PFSK-1 (cell line): ENCODE results near the gene ATG7.

Experiments
- FOXP2 ChIP-seq: optimal IDR thresholded peaks from 2 replicates; pipeline ENCODE3; 2011; ENCODE audit warnings: borderline replicate concordance, control low read depth, inconsistent platforms; ENCODE audit not compliant: insufficient read depth; ENCODE audit errors: extremely low read length, extremely low read depth
- POLR2AphosphoS5 ChIP-seq: IDR thresholded peaks from 2 replicates; pipeline ENCODE4 v1.6.1; 2012; ENCODE audit warnings: low read depth, mild to moderate bottlenecking, control low read depth, low read length, moderate library complexity
- SIN3A ChIP-seq: IDR thresholded peaks from 2 replicates; pipeline ENCODE4 v1.6.1; 2012; ENCODE audit warnings: mild to moderate bottlenecking, low read length, moderate library complexity, borderline replicate concordance; ENCODE audit not compliant: insufficient read depth
- TAF1 ChIP-seq: IDR thresholded peaks from 2 replicates; pipeline ENCODE4 v1.6.1; 2012; ENCODE audit warnings: low read length, control low read depth, borderline replicate concordance; ENCODE audit not compliant: insufficient read depth
- TF ChIP-seq, protein P1 (sequence below), 2 experiments: IDR thresholded peaks; 2 replicates each; pipeline versions ENCODE4 v1.6.1 to v1.8.0; 2011 to 2012; ENCODE audit warnings: low read depth in 2 of 2, low read length in 2 of 2, control low read depth in 1 of 2, inconsistent platforms in 1 of 2, mild to moderate bottlenecking in 1 of 2, moderate library complexity in 1 of 2; ENCODE audit not compliant: insufficient read depth in 1 of 2

Gene ATG7

DNA sequence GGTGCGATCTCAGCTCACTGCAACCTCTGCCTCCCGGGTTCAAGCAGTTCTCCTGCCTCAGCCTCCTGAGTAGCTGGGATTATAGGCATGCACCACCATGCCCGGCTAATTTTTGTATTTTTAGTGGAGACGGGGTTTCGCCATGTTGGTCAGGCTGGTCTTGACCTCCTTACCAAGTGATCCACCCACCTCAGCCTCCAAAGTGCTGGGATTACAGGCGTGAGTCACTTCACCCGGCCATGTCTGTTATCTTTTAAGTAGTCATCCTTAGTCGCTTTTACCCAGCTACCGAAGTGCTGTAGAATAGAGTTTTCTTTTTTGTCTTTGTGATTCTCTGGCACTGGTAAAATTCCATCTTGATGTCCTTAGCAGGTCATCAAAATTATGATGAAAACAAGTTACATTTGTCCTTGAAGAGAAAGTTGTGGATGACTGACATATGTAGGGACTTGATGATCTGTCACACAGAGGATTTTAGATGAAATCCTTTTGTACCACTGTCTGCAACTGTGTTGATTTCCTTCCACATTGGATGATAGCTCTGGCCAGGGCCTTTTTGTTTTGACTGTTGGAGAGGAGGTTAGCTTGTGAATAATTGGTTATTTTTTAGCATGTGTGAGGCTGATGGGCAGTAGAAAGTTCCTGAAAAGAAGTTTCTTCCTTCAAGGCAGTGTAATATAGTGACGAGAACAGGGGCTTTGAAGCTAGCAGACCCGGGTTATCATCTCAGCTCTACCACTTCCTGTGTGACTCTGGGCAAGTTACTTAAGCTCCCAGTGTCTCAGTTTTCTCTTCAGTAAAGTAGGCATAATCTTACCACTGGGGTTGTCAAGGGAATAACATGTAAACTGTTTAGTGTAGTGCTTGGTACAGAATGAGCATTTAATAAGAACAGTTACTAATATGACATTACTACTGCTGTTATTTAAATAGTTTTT is 18.8 kb downstream of the ATG7 start:
- TF ChIP-seq POLR2AphosphoS5 (no peak), TAF1 (no peak), FOXP2 (no peak), SIN3A (no peak)
- TF ChIP-seq, protein P1, sequence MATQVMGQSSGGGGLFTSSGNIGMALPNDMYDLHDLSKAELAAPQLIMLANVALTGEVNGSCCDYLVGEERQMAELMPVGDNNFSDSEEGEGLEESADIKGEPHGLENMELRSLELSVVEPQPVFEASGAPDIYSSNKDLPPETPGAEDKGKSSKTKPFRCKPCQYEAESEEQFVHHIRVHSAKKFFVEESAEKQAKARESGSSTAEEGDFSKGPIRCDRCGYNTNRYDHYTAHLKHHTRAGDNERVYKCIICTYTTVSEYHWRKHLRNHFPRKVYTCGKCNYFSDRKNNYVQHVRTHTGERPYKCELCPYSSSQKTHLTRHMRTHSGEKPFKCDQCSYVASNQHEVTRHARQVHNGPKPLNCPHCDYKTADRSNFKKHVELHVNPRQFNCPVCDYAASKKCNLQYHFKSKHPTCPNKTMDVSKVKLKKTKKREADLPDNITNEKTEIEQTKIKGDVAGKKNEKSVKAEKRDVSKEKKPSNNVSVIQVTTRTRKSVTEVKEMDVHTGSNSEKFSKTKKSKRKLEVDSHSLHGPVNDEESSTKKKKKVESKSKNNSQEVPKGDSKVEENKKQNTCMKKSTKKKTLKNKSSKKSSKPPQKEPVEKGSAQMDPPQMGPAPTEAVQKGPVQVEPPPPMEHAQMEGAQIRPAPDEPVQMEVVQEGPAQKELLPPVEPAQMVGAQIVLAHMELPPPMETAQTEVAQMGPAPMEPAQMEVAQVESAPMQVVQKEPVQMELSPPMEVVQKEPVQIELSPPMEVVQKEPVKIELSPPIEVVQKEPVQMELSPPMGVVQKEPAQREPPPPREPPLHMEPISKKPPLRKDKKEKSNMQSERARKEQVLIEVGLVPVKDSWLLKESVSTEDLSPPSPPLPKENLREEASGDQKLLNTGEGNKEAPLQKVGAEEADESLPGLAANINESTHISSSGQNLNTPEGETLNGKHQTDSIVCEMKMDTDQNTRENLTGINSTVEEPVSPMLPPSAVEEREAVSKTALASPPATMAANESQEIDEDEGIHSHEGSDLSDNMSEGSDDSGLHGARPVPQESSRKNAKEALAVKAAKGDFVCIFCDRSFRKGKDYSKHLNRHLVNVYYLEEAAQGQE (IDR thresholded peaks at IDR 0.05; ENCODE audit: insufficient read depth in 1 of 2, low read depth in 2 of 2, low read length in 2 of 2), result no peak

DNA sequence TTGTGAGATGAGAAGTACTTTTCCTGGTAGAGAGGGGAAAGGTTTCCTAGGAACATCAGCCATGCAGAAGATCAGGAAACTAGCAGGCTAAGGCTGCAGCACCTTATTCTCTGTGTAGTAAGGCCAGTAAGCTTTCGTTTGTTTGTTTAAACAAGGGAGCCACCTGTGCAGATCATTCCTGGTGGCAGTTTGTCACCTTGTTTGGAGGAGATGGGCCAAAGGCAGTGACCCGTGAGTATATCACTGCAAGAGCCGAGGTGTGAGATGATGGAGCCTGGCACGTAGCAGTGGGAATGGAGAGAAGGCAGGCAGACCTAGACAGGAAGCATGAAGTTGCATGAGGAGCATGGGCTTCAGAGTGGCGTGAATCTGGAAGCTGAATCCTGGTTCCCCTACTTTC is 19.6 kb downstream of the ATG7 start:
- no peak for TF ChIP-seq FOXP2
- TF ChIP-seq POLR2AphosphoS5, result no peak
- no peak for TF ChIP-seq TAF1
- TF ChIP-seq, protein P1 (IDR thresholded peaks at IDR 0.05; ENCODE audit: insufficient read depth in 1 of 2, low read depth in 2 of 2, low read length in 2 of 2), result no peak
- TF ChIP-seq SIN3A, result no peak

DNA sequence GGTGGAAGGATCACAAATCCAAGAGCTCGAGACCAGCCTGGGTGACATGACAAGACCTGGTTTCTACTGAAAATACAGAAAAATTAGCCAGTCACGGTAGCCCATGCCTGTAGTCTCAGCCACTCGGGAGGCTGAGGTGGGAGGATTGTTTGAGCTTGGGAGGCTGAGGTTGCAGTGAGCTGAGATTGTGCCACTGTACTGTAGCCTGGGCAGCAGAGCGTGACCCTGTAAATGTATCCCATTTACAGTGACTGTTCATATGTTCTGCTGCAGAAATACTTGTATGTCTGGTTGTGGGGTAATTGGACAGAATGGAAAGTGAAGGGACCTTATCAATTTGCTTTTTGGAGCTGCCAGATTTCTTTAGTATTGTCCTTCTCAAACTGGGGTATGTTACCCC is 24.9 kb downstream of the ATG7 start:
- TF ChIP-seq, protein P1 (IDR thresholded peaks at IDR 0.05; ENCODE audit: insufficient read depth in 1 of 2, low read depth in 2 of 2, low read length in 2 of 2), result no peak
- TF ChIP-seq SIN3A (no peak), POLR2AphosphoS5 (no peak), TAF1 (no peak), FOXP2 (no peak)

DNA sequence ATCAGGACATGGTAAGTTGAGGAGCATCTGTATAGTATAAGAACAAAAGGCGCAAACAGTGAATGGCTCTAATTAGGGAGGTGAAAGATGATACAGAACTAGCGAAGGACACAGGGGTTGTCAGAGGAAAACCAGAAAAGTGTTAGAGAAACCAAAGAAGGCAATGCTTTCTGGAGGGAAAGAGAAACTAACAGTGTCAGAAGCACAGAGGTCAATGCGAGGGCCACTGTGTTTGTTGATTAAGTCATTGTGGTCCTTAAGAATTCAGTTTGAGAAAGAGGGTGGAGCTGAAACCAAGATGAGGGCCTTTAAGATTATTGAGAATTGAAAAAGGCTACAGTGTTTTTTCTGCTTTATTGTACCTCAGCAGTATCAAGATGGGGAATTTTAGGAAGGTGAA is 28.8 kb downstream of the ATG7 start:
- TF ChIP-seq, protein P1 (IDR thresholded peaks at IDR 0.05; ENCODE audit: insufficient read depth in 1 of 2, low read depth in 2 of 2, low read length in 2 of 2), result no peak
- TF ChIP-seq FOXP2, result no peak
- no peak for TF ChIP-seq SIN3A
- no peak for TF ChIP-seq POLR2AphosphoS5
- TF ChIP-seq TAF1, result no peak

DNA sequence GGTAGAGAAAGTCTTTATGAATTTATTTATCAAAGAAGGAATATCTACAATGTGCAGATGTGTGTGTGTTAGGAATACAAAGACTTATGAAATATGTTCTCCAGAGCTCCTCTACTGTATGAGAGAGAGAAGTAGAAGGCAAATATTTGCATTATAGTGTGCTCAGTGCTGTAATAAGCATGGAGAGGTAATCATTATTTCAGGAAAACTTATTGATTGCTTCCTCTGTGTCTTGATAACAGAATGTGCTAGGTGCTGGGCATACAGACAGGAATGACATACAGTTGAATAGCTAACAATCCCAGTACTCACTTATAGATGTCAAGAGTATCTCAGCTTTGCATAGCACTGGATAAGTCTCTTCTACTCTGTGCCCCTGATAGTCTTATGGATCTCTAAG is 30.2 kb downstream of the ATG7 start:
- TF ChIP-seq FOXP2, result no peak
- TF ChIP-seq TAF1, result no peak
- no peak for TF ChIP-seq SIN3A
